ENCODE measurements around the gene BUD23. TPM values are rescaled to one million over a fixed set of nuclear protein-coding genes. Genes with fewer than 3 reads are reported as not detected.

BUD23 gene
- total RNA-seq, 1 donor from 2014 or later, result 97.9 TPM

- Histone ChIP-seq H3K27me3 (ENCODE audit: control insufficient read depth, insufficient read depth, low read length) (no peaks in the 10 kb centered on the region), H3K36me3 (ENCODE audit: control insufficient read depth, insufficient read depth, low read length) (peaks cover 5% of the 10 kb centered on the region), H3K4me3 (ENCODE audit: low read depth, low read length) (no peak overlapping the region)
- DNase-seq (ENCODE audit: low read depth) (no peak), FAIRE-seq (no peak)
- no peak for TF ChIP-seq CTCF (IDR thresholded peaks at IDR 0.05; ENCODE audit: insufficient read depth, low read length, severe bottlenecking)
Measured at GRCh38 chr7:73732397-73732796, 49.0 kb downstream of the BUD23 start.

GRCh38 chr7:73734619-73735527 lies 51.5 kb downstream of the BUD23 start:
- DNase-seq (ENCODE audit: low read depth), result peak; percentile 81

GRCh38 chr7:73735528-73735905 lies 52.1 kb downstream of the BUD23 start:
- no peak for TF ChIP-seq CTCF (IDR thresholded peaks at IDR 0.05; ENCODE audit: insufficient read depth, low read length, severe bottlenecking)
- FAIRE-seq (no peak), DNase-seq (ENCODE audit: low read depth) (no peak)
- Histone ChIP-seq H3K4me3 (ENCODE audit: low read depth, low read length) (no peak overlapping the region), H3K36me3 (ENCODE audit: control insufficient read depth, insufficient read depth, low read length) (peaks cover 5% of the 10 kb centered on the region), H3K27me3 (ENCODE audit: control insufficient read depth, insufficient read depth, low read length) (no peaks in the 10 kb centered on the region)

More at GRCh38 chr7:73734619-73735527, 51.5 kb downstream of the BUD23 start:
- Histone ChIP-seq H3K27me3 (ENCODE audit: control insufficient read depth, insufficient read depth, low read length) (no peaks in the 10 kb centered on the region), H3K36me3 (ENCODE audit: control insufficient read depth, insufficient read depth, low read length) (peaks cover 5% of the 10 kb centered on the region), H3K4me3 (ENCODE audit: low read depth, low read length) (no peak overlapping the region)
- peak; percentile 94 for TF ChIP-seq CTCF (IDR thresholded peaks at IDR 0.05; ENCODE audit: insufficient read depth, low read length, severe bottlenecking)
- peak; percentile 52 for FAIRE-seq

GRCh38 chr7:73736885-73737284 lies 53.5 kb downstream of the BUD23 start:
- no peak for FAIRE-seq
- DNase-seq (ENCODE audit: low read depth), result no peak
- no peak for TF ChIP-seq CTCF (IDR thresholded peaks at IDR 0.05; ENCODE audit: insufficient read depth, low read length, severe bottlenecking)
- no peak overlapping the region for H3K4me3 ChIP-seq (ENCODE audit: low read depth, low read length)
- peaks cover 5% of the 10 kb centered on the region for H3K36me3 ChIP-seq (ENCODE audit: control insufficient read depth, insufficient read depth, low read length)
- H3K27me3 ChIP-seq (ENCODE audit: control insufficient read depth, insufficient read depth, low read length), result no peaks in the 10 kb centered on the region

- FAIRE-seq (no peak), DNase-seq (ENCODE audit: low read depth) (no peak)
Measured at GRCh38 chr7:73737491-73738219, 54.3 kb downstream of the BUD23 start.

More at GRCh38 chr7:73737491-73738219, 54.3 kb downstream of the BUD23 start:
- peak overlapping the region; percentile 70 for H3K4me3 ChIP-seq (ENCODE audit: low read depth, low read length)
- H3K36me3 ChIP-seq (ENCODE audit: control insufficient read depth, insufficient read depth, low read length), result peaks cover 5% of the 10 kb centered on the region
- H3K27me3 ChIP-seq (ENCODE audit: control insufficient read depth, insufficient read depth, low read length), result no peaks in the 10 kb centered on the region
- no peak for TF ChIP-seq CTCF (IDR thresholded peaks at IDR 0.05; ENCODE audit: insufficient read depth, low read length, severe bottlenecking)
